Measurements from ENCODE around the gene CPAMD8. TPM values are rescaled to one million over a fixed set of nuclear protein-coding genes. Genes with fewer than 3 reads are reported as not detected.

The CPAMD8 gene
- 1 to 10 TPM in 3 of 4 donors, under 1 TPM in 1; 0.72 to 8.2 (median 4.0) TPM for total RNA-seq

DNA sequence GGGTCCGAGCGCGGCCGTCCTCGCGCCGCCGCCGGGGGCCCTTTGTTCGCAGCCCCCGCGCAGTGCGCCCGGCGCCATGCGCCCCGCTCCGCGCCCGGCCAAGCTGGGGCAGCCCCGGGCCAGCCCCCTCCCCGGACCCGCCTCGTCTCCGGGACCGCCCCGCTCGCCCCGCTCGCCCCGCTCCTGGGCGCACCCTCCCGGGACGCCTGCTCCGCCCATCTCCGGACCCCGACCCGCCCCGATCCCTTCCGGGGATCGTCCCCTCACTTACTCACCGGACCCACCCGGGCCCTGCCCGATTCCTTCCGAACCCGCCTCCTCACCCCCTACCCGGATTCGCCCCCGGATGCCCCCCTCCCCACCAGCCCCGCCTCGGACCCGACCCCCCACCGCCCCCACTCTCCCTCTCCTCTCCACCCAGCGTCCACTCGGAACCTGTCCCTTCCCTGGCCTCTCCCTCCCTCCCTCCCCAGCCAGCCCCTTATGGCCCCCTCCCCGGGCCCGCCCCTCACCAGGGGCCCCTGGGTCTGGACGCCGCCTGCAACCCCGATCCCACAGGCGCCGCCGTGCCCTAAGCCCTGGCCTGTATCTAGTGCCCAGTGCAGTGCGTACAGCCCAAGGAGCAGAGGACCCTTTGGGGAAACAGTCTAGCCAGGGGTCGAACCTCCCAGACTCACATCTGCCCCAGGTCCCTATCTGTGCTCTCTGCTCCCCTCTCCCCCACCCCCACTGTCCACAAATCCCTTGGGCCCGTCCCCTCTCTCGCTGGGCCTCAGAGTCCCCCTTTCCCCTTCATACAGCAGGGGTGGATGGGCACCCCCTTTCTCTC is at the start of gene CPAMD8:
Gene CPAMD8 (minus strand): TSS at position 105 of the 829 bp plus-strand sequence. CDS start 168 bp downstream, outside the sequence.
- Histone ChIP-seq H3K4me3 (peak within 1 kb of the TSS in 2 of 4 donors; percentile 23 to 29), H3K27ac (no peak within 1 kb of the TSS), H3K36me3 (no peaks in the 10 kb centered on the region), H3K4me1 (peaks cover 0 to 20% (median 0%) of the 10 kb centered on the region in 3 donors), H3K9me3 (peaks cover 0 to 20% (median 0%) of the 10 kb centered on the region in 3 donors), H3K27me3 (peaks cover 7 to 85% (median 9%) of the 10 kb centered on the region in 4 donors)
- DNase-seq = no peak
- WGBS, 2 donors = 20 to 31% methylated on average over 2 of the region's 67 CpGs
- TF ChIP-seq, protein P1, sequence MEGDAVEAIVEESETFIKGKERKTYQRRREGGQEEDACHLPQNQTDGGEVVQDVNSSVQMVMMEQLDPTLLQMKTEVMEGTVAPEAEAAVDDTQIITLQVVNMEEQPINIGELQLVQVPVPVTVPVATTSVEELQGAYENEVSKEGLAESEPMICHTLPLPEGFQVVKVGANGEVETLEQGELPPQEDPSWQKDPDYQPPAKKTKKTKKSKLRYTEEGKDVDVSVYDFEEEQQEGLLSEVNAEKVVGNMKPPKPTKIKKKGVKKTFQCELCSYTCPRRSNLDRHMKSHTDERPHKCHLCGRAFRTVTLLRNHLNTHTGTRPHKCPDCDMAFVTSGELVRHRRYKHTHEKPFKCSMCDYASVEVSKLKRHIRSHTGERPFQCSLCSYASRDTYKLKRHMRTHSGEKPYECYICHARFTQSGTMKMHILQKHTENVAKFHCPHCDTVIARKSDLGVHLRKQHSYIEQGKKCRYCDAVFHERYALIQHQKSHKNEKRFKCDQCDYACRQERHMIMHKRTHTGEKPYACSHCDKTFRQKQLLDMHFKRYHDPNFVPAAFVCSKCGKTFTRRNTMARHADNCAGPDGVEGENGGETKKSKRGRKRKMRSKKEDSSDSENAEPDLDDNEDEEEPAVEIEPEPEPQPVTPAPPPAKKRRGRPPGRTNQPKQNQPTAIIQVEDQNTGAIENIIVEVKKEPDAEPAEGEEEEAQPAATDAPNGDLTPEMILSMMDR (IDR thresholded peaks at IDR 0.05) = no peak
- intact Hi-C loops (cut with DNase I) = no loop called here

DNA sequence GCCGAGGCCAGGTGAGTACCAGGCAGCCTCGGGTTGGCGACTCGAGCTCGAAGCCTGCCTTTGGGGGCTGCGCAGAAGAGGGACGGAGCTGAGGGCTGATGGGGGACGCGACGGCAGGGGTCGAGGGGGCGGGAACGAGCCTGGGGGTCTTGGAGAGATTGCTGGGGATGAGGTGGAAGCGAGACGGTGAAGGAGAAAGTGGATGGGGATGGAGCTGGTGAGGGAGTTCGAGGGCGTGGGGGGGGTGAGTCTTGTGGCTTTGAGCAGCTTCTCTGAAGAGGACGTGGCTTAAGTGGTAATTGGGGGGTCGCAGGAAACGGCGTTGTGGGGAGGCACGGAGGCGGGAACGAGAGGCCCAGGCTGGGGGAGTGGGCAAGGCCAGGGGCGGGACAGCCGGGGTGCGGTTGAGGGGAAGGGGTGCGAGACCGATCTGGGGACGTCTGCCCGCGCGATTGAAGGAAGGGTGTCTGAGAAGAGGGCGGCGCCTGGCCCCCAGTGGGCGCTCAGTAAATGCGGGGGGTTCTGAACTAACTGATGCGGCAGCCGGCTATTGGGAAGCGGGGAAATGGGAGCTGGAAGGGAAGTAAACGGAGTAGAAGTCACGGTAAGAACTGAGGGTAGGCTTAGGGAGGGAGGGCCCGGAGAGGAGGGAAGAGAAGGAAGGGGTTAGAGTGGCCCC is 49.4 kb upstream of the CPAMD8 start:
- peaks cover 0 to 11% (median 0%) of the 10 kb centered on the region in 3 donors for H3K36me3 ChIP-seq
- peaks cover 26 to 65% (median 45%) of the 10 kb centered on the region in 3 donors for H3K4me1 ChIP-seq
- TF ChIP-seq POLR2A (IDR thresholded peaks at IDR 0.05) = no peak
- TF ChIP-seq, protein P1 (IDR thresholded peaks at IDR 0.05) = no peak
- no peaks in the 10 kb centered on the region for H3K9me3 ChIP-seq
- H3K4me3 ChIP-seq = peak overlapping the region; percentile 64 to 96 (median 75)
- intact Hi-C loops (cut with DNase I) = no loop called here
- no peaks in the 10 kb centered on the region for H3K27me3 ChIP-seq
- no peak for DNase-seq
- peak overlapping the region; percentile 92 to 97 (median 93) for H3K27ac ChIP-seq
- 1 to 4% methylated on average over 27 to 28 of the region's 43 CpGs for WGBS, 2 donors

DNA sequence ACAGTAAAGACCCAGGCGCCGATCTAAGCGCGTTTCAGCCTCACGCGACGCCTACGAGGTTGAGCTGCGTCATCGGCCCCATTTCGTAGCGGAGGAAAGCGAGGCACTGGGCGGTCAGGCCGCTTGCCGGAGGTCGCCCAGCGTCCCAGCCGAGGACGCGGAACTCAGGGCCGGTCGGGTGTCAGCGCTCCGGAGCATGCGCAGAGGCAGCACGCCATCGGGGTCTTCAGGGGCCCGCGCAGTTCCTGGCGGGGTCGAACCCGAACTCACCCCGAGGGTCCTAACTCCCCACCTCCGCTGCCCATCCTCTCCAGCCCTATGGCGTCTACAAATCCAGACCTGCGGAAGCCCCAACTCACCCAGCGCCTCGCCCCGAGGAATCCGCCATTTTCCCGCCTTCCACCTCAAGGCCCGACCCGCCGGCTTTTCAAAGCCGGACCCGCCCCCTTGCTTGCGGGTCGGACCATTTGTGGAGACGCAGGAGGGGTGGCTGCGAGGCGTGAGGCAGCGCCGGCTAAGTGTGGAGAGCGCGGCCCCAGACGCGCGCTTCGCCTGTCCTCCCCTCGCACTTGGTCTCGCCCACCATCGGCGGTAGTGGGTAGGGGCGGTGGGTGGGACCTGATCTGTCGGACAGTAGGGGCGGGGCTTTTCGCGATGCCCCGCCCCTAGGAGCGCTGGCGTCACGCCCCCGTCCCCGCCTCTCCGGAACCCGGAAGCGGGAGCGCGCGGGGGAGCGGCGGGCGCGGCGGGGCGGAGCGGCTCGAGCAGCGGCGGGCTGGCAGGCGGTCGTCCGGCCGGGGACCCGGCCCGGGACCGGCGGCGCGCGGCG is 48.6 kb upstream of the CPAMD8 start, which contains the start of the genes HAUS8 and MYO9B:
Gene HAUS8 (minus strand): TSS at position 418 of the 829 bp plus-strand sequence. CDS start 30 bp downstream, at position 388.
Gene MYO9B (plus strand): TSS at position 743 of the 829 bp plus-strand sequence. CDS start 25,941 bp downstream, outside the sequence.
- intact Hi-C loops (cut with DNase I) = no loop called here
- Histone ChIP-seq H3K9me3 (no peaks in the 10 kb centered on the region), H3K27me3 (no peaks in the 10 kb centered on the region), H3K4me1 (peaks cover 25 to 59% (median 45%) of the 10 kb centered on the region in 3 donors), H3K27ac (peak within 1 kb of the TSS; percentile 92 to 97 (median 93)), H3K4me3 (peak within 1 kb of the TSS; percentile 67 to 96 (median 75)), H3K36me3 (peaks cover 0 to 18% (median 0%) of the 10 kb centered on the region in 3 donors)
- TF ChIP-seq, protein P1 (IDR thresholded peaks at IDR 0.05) = peak in 3 of 6 experiments; percentile 4 to 28 (median 9)
- TF ChIP-seq POLR2A (IDR thresholded peaks at IDR 0.05) = peak in 3 of 4 donors; percentile 35 to 71 (median 71)
- WGBS, 2 donors = 0% methylated on average over 26 to 36 of the region's 103 CpGs
- DNase-seq = peak; percentile 98

DNA sequence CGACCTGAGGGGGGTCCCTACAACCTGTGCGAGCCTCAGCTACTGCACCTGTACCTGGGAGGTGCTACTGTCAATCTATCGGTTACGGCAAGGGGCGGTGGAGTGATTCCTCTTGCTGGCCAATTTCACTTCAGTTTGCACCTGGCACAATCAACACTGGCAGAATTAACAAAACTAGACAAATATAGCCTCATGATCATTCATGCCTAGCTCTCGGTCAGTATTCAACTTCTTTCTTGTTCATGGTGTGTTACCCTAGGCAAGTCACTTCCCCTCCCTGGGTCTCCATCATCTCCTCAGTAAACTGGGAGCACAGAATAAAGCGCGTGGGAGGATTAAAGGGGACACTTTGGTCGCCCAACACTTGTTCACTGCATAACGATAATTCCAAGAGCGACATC is 48.0 kb upstream of the CPAMD8 start:
- intact Hi-C loops (cut with DNase I) = no loop called here
- 9 to 12% methylated on average over 5 to 11 of the region's 11 CpGs for WGBS, 2 donors
- DNase-seq = no peak
- TF ChIP-seq POLR2A (IDR thresholded peaks at IDR 0.05) = no peak
- TF ChIP-seq, protein P1 (IDR thresholded peaks at IDR 0.05) = no peak
- Histone ChIP-seq H3K9me3 (no peaks in the 10 kb centered on the region), H3K27ac (peak overlapping the region; percentile 87 to 97 (median 92)), H3K27me3 (no peaks in the 10 kb centered on the region), H3K36me3 (peaks cover 0 to 19% (median 0%) of the 10 kb centered on the region in 3 donors), H3K4me3 (peak overlapping the region; percentile 67 to 96 (median 75)), H3K4me1 (peaks cover 25 to 53% (median 43%) of the 10 kb centered on the region in 3 donors)
